GM18520 (cell line): Measurements from ENCODE around the gene LDB3.

Experiments
- ATAC-seq: cut with Tn5 transposase; IDR thresholded peaks from one replicate; pipeline ENCODE4 v1.9.1; 2021; ENCODE audit not compliant: unreplicated experiment

Gene LDB3

GRCh38 chr10:86663576-86664339 is 4.6 kb upstream of the LDB3 start:
- ATAC-seq: no peak

- ATAC-seq: no peak
Observed at GRCh38 chr10:86664341-86665217, 3.7 kb upstream of the LDB3 start.

GRCh38 chr10:86665218-86665607 is 3.1 kb upstream of the LDB3 start:
- no peak for ATAC-seq

DNA sequence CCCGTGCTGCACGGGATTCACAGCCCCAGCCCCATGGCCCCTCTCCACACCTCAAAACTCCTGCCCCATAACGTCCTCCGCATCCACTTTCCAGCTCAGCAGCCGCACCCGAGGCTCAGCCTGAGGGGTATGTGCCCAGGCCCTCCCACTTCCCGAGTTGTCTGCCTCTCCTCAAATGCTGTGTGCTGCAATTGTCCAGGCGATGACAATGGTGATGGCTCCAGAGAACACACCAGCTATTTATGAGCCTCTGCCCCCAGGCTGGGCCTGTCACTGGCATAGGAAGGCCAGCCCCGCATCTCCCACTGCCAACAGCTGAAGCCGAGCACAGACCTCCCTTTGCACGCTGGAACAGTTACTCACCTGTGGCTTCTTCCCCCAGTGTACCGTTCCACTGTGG is 2.4 kb upstream of the LDB3 start:
- no peak for ATAC-seq

DNA sequence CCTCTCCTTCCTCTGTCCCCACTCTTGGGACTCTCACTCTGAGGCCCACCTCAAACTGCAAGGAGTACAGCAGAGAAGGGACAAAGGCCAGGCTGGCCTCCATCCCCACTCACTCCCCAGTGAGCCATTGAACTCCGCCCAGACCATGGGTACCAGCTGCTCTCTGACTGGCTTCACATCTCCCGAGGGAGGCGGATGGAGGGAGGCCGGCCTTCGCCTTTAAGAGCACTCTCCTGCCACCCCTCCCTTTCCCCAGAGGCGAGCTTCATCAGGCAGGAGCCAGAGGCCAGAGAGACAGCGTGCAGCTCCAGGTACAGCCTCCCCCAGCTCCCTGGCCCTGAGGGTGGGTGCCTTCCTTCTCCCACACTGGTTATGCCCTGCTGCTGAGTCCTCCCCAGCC is 1.8 kb upstream of the LDB3 start:
- ATAC-seq: no peak

GRCh38 chr10:86667421-86668181 is 710 bp upstream of the LDB3 start:
- ATAC-seq: no peak

DNA sequence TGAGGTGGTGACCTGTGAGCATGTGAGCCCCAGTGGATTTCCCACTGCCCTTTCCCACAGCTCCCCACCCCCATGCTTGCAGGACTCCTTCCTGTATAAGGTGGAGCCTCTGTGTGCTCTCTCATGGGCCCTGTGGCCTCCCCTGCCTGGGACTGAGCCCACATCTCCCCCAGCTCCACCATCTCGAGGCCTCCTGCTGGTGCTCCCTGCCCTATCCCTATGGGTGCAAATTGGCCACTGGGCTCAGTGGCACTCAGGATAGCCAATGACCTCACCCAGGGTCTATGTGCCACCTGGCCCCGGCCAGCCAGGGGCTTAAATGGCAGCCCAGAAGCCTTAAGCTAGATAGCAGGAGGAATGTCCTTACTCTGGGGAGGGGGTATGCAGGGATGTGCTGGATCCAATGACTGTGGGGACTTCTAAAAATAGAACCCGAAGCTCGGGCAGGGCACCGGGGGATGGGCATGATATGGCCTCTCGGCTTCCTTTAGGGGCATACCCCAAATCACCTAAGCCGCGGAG is 2.0 kb downstream of the LDB3 start:
- ATAC-seq: no peak

DNA sequence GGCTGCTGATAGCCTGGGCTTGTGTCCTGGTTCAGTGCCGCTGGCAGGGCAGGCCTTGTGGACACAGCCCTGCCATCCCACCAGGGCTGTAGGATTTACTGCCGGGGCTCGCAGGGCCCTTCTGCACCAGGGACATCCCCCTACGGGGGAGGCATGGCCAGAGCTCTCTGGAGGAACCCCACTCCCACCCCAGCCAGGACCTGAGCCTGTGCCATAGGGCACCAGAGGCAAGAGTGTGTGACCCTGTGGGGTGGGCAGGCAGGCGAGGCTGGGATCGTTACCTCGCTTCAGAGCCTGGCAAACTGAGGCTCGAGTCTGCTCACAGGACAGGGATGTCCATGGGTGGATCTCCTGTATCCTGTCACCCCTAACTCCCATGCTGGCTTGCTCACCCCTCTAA is 2.6 kb downstream of the LDB3 start:
- no peak for ATAC-seq

GRCh38 chr10:86671419-86671818 is 3.1 kb downstream of the LDB3 start:
- ATAC-seq: no peak

- ATAC-seq: no peak
Observed at GRCh38 chr10:86671985-86672710, 3.8 kb downstream of the LDB3 start.

GRCh38 chr10:86673216-86673826 is 5.0 kb downstream of the LDB3 start:
- no peak for ATAC-seq

GRCh38 chr10:86673827-86674581 is 5.7 kb downstream of the LDB3 start:
- ATAC-seq: no peak

- ATAC-seq: no peak
Observed at GRCh38 chr10:86674912-86675311, 6.6 kb downstream of the LDB3 start.

DNA sequence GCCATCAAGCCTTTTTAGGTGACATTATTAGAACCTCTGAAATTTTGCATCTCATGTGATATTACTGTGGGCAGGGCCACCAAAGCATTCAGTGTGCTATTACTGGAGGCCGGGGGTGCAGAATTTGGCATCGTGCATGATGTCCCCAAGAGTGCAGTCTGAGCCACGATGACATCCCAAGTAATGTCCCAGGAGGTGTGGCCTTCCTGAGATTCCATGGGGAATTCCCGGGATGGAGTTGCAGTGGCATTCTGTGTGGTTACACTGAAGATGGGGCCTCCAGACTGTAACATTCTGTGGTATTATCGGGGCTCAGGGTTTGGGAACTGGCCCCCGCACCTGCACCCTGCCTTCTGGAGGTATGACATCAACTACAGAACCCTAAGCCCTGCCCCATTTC is 9.1 kb downstream of the LDB3 start:
- no peak for ATAC-seq

DNA sequence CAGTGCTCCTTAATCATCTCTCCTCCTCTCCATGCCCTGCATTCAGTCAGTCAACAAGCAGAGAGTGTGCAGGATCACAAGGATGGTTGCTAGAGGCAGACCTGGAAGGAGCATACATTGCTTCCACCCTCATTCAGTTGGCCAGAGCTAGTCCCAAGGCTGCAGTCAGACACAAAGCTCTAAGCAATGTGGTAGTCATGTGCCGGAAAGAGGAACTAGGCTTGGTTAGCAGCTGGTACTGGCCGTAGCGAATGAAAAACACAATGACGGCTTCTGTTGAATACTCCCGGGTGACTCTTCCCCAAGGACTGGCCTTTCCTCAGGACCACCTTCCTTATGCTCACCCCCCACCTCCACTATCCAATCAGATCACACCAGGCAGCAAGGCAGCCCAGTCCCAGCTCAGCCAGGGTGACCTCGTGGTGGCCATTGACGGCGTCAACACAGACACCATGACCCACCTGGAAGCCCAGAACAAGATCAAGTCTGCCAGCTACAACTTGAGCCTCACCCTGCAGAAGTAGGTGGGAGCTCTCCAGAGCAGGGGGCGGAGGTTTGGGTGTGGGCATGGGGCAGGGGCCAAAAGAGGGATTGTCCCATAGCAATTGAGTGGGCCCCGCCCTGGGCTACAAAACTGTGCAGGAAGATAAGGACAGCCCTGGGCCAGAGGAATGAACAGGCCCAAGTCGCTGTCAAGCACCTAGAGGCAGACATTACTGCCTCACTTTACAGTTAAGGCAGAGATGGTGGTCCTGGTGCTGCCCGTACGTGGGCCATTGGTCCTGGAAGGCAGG is 10.9 kb downstream of the LDB3 start:
- no peak for ATAC-seq

DNA sequence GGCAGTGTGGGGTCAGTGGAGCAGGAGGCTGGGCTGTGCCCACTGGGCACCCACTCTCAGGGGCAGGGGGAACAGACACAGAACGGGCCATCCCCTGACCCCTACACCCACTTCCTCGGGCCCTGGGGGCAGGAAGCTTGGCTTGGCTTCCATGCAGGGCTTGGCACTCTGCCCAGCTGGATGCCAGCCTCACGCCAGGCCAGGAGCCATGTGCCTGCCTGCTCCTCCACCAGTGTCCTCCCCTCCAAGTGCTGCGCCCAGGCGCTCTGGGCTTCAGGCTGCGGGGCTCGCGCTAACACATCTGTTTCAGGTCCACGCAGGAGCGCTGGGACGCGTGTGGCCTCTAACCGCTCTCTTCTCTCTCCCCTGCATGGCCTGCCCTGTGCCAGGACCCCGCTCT is 12.7 kb downstream of the LDB3 start:
- no peak for ATAC-seq

DNA sequence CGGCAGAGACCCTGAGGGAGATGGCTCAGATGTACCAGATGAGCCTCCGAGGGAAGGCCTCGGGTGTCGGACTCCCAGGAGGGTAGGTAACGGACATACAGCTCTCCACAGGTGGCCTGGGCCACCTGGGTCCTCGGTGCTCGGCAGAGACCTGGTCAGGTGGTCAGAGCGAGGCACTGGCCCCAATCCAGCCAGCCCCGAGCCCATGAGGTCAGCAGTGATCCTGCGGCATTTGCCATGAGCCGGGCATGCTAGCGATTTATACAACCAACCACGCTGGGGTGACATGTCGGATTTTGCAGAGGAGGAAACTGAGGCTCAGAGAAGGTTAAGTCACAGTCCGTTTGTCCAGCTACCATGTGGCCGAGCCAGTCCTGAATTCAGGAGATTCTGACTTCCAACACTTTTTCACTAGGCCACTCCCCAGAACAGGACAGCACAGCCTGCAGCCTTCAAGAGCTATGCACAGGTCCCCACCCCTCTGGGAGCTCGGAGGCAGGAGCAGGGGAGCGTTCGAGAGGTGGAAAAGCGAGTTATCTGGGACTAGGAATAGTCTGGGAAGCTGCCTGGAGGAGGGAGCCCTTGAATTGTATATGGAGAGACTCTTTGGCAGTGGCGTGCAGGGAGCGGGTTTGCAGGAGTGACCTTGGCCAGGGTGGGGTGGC is 13.5 kb downstream of the LDB3 start:
- ATAC-seq: no peak

DNA sequence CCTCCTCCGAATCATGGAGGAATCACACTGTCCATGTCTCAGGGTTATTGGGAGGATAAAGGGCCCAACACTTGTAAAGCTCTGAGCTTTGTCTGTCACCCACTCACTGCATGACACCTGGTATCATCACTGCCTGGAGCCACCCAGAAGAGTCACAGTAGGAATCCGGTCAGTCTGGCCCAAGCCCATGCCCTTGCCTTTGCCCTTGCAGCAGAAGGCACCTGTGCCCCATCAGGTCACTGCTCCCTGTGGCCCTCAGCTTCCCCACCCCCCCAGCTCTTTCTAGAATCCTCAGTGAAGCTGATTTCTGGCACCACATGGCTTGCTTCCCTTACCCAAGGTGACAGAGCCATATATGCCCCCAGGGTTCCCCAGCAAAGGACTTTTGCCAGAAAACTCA is 14.4 kb downstream of the LDB3 start:
- ATAC-seq: no peak
